HG03520 (cell line): ENCODE measurements around the gene ERBB4.

Source experiments
- ATAC-seq: cut with Tn5 transposase; IDR thresholded peaks from one replicate; pipeline ENCODE4 v1.9.1; 2021; ENCODE audit warnings: mild to moderate bottlenecking, moderate library complexity; ENCODE audit not compliant: unreplicated experiment

ERBB4 gene

DNA sequence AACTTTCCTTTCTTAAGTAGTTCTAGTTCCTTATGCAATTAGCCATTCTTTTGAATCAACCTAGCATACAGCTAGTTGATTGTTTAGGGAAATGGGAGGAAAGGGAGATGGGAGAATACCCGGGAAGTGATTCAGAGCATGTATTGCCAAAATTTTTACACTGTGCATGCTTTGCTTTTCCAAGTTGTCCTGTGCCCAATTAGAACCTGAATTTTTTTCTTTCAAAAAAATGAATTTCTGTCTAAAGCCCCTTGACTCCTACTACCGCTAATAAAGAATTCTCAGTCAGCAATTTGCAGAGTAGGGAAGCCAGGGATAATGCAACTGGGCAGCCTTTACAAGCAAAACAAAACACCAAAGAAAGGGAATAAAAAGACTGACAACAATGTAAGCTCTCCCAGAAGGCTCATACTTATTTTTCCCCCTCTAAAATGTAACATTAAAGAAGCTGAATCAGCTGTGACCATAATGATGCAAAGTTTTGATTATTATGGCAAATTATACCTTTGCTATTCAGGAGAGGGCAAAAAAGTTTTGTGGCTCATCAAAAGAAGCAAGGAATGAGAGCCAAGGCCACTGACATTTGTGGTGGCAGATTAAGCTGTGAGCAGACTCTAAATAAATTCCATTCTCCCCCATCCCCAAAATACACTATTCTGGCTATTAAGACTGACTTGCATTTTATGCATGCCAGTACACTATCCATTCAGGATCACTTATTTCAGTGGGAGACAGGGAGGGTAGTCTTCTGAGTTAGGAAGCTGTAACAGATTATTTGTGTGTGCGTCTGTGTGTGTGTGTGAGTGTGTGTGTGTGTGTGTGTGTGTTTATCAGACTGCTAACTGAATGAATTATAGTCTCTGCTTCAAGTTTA, 174.3 kb downstream of the ERBB4 start:
- ATAC-seq: no peak

DNA sequence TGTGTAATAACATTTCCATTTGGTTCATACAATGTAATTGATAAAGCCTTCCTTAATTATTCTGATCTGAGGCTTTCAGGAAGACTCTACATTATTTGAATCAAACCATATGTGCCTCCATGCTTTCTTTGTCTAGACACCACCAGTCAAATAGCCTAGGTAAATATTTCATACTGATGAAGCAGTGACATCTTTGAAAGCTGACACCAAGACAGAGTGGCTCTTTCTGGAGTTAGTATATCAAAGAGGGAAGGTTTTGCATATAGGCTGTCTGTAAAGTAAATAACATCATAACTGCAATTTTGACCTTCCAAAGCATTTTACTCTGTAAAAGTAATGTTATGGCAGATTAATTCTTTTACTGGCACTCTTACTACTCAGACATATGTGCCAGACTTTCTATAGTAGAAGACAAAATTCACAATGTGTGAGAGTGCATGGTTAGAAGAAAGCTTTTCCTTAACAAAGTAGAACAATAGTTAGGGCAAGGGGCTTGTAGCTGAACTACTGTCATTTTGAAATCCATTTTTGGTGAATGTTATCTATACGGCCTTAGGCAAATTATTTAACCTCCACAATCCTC, 177.3 kb downstream of the ERBB4 start:
- no peak for ATAC-seq

DNA sequence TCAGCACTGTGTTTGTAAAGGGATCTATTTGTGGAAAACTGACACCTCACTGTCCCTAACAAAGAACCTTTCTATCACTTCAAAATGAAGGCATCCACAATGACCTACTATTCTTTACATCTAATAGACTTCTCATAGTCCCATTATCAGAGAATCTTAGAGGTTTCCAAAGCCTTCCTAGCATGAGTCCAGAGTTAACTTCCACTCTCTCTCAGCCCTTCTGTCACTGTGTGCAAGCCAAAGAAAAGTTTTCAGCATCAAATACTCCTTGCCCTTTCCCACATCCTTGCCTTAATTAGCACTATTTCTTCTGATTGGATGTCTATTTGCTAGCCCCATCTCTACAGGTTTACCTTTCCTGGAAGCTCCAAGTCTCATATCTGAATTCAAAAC, 178.5 kb downstream of the ERBB4 start:
- no peak for ATAC-seq

DNA sequence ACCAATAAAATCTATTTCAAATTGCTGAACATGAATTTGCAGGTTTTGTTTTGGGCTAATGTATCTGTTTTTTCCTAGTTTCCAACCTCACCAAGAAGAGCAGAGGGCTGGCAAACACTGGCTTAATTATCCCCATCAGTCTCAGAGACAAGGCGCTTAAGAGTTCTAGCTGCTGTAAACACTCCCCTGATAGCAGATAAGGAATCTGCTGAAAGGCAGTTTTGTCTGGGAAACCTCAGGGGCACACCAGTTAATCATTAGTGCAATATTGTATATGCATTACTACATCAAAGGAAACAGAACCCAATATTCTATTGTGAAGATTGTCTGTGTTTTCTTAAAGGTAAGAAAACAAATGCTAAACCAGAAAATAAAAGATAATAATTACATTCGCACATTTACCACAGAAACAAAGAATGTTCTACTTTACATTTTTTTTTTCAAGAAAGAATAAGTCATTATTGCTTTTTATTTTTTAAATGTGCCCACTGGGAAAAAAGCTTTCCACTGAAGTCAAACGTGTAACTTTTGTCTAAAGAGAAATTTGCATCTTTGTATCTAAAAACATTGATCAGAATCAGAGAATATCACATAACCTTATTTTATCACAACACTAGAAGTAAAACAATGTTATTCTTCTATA, 179.1 kb downstream of the ERBB4 start:
- no peak for ATAC-seq

DNA sequence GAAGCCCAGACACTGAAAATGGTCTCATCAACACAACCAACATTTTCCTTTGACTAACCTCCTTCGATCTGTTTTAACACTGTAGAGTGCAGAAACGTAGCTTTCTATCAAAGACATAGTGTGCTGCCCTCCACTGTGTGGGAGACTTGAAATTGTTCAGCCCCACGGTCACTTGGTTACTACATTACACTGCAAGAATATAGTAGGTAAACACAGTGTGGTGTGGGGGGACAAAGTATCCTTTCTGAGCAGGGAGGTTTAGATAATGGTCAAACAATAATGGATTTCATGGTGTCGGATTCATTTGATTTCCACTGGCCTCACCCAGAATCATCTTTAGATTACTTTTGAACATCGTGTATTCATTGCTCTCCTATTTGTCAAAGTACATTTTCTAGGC, 181.0 kb downstream of the ERBB4 start:
- no peak for ATAC-seq

DNA sequence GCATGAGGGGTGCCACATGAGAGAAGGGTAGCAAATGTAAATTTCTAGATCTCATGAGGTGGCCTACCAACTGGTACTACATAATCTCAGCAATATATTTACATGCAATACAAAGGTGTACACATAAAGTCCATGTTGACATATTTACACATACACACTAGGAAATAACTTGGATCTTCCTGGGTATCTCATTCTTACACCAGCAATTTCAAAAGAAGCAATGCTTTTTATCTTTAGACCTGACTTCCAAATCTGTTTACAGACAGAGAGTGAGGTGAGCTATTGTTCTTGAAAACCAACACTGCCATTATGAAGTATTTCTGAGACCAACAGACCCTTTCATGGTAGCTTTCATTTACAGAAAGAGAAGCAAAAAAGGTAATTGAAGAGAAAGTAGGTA, 184.2 kb downstream of the ERBB4 start:
- ATAC-seq: no peak

DNA sequence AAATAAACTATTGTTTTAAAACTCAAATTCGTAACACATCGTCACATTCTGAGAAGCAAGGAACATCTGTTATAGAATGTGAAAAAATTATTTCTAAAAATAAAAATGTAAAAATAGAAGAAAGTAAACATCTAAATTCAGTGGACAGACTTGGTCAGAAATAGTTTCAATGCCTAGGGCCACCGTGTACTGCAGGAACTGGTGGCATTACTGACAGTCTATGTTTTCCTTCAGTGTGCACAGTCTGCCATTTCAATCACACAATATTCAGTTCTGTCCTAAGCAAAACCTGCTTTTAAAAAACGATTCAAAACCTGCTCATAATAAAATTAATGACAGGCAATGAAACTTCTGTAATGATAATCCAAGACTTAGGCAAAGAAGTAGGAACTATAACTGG, 190.1 kb downstream of the ERBB4 start:
- ATAC-seq: no peak

DNA sequence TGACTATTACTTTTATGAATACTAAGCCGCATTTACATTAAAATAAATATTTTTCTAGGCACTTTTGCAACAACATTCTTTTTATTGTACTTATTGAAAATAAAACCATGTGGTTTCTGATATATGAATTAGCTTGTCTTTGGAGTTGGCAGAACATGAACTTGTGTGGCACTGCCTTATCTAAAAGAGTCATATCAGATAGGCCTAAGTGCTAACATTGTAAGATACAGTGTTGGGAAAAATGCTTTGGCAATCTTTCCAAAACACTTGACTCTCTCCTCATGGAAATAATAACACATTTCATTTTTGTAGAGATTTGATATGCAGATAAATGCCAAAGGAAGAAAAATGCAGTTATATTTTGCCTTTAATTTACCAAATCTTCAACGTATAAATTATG, 191.7 kb downstream of the ERBB4 start:
- ATAC-seq: no peak

DNA sequence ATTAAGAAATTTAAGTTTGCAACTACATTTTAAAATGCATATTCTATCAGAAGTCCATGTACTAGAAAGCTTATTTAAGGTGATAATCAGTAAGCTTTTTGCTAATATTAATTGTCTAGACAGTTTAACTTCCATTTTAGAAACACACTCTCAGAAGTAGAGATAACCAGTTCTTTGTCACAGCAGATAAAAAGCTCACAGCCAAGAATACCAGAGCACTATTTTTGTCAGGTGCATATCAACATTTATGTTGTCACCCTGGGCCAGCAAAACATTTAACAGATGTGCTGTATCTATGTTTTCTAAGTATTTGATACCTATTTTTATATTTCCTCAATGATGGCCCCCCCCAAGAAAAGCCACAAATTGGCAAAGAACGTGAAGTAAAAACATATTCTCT, 192.6 kb downstream of the ERBB4 start:
- ATAC-seq: no peak

DNA sequence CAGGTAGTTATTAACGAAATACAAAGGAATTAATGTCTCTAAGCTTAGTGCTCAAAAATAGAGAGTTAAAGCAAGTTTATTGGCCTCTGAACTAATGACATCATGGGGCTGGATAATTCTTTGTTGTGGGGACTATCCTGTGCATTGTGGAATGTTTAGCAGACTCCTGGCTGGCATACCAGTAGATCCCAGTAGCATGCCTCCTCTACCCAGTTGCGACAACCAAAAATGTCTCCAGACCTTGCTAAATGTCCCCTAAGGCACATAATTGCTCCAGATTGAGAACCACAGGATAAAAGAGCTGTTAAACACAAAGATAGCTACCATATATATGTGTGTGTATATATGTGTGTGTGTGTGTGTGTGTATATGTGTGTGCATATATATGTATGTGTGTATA, 194.5 kb downstream of the ERBB4 start:
- ATAC-seq: no peak

DNA sequence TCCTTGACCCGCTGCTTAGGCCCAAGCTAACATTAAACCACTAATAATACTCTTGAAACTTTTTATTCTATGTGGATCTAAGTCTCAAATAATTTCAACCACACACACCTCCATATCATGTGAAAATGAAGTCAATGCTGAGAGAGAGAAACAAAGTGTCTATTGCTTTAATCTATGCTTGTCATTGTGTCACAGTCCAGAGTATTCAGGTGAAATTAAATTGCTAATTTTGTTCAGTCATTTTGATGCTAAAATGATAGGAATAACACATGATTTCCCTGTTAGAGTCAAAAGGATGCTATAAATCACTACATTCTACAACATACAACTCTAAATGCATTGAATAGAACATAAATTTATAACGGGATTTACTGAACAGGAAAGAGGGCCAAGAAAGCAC, 195.4 kb downstream of the ERBB4 start:
- no peak for ATAC-seq

DNA sequence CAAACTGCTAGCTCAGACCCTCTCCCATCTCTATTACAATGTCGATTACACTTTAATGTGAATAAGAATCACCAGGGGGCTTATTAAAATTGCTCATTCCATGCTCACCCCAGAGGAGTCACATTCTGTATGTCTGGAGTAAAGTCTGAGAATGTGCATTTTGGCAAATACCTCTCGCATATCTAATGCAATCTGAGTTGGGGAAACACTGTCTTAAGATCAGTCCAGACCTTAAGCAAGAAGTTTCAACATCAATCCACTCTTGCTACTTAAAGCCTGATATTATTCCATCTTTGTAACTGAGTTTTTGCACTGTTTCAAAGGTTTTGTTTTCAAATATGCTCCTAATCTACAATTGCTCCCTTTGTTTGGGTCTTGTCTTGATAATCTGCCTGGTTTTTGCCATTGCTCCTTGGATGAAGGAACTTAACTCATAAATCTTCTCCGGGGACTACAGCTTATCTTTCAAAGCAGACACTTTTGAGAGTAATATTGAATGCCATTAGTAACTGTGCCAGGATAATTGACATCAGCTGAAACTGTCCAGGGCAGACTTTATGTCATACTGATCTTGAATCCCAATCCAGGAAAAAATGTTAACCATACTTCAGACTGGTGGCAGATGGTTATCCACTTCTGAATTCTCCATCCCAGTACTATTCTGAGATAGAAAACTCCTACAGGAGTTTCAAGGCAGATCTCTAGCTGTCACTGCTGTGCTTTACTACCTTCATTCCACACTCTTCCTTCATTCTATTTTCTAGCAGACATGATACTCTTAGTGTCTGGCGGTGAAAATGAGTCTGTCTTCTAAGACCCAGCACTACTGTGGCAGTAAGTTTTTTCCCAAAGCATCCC, 200.9 kb downstream of the ERBB4 start:
- ATAC-seq: no peak

DNA sequence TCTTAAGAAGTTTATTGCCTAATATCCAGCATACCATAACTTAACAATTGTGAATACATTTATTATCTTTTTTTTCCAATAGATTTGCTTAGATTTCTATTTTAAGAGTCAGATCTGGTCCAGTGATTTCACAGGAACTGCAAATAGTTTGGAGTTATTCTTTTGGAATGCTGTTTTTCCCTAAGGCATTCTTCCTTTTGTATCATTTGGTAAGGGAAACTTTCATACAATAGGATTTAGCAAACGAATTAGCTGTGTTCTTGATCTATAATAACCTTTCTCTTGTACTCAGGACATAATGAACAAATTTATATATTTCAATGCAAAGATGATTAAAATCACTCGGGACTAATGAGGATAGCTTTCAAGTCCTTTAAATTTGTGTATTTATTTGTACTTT, 201.6 kb downstream of the ERBB4 start:
- no peak for ATAC-seq

DNA sequence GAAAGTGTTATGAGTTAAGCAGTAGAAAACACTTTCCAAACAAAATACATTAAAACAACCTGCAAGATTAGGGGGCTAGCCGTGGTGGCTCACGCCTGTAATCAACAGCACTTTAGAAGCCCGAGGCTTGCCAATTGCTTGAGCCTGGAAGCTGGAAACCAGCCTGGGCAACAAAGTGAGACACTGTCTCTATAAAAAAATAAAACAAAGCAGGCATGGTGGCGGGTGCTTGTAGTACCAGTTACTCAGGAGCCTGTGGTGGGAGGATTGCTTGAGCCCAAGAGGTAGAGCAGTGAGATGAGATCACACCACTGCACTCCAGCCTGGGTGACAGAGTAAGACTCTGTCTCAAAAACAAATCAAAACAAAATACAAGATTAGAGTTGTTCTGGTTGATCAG, 208.3 kb downstream of the ERBB4 start:
- no peak for ATAC-seq

DNA sequence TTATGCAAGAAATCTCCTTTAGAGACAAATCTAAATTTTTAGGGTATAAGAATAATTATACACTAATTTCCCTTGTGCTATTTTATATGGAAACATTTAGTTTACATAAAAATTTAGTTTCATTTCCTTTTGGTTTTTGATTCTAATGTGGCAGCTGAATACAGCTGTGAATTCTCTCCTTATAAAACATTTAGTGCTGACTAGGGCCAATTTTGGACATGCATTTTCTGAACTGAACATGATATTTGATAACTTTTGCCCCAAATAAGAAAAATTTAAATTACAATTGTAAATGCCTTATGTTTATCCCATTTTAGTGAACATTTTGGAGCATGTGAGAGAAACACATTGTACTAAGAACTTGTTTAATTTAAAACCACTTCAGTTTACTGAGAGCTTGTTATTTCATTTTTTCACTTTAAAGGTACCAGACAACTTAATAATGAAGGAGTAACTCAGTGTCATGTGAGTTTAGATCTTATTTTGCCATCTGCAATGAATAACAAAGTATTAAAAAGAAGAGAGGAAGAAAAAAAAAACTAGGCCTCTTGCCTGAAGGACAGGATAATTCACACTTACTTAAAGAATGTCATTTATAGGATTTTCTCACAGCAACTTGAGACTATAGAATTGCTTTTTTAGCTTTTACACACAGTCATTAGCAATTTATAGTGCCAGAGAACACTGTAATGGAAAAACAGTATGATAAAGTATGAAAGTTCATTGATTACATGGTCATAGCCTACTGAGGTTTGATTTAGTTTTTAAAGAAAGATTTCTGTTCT, 209.7 kb downstream of the ERBB4 start:
- no peak for ATAC-seq

DNA sequence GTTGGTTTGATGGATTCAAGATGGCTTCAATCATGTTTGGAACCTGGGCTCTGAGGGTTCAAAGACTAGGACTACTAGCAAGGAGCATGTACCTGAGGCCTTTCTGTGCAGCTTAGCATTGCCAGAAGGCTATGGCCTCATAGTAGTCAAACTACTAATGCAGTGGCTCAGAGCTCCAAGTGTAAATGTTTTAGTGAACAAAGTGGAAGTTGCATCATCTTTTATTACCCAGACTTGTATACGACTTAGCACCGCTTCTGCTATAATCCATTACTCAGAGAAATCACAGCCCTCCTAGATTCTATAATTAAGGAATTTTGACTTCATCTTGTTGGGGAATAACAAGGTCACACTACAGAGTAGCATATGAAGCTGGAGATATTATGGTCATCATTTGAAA, 210.5 kb downstream of the ERBB4 start:
- ATAC-seq: no peak

DNA sequence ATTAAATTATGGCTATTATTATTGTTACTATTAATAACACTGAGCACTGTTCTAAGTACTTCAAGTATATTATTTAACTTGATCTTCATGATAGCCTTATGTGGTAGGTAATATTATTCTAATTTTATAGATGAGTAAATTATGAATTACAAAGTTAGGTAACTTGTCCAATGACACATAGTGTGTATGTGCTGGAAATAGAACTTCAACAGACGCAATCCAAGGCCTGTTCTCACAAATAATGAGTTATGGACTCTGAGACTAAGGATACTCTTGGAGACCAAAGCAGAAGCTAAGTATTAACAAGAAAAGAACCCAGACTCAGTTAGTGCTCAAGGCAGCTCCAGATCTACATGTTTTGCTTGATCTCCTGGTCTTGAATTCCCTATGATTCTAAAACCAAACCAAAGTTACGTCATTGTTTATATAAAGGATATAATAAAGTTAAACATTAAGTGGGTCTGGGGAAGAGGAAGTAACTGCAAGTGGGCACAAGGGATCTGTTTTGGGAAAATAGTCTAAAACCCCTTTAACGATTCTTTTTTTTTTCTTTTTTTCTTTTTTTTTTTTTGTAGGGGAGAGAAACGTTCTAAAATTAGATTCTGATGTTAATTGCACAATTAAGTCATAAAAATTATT, 211.3 kb downstream of the ERBB4 start:
- ATAC-seq: no peak

DNA sequence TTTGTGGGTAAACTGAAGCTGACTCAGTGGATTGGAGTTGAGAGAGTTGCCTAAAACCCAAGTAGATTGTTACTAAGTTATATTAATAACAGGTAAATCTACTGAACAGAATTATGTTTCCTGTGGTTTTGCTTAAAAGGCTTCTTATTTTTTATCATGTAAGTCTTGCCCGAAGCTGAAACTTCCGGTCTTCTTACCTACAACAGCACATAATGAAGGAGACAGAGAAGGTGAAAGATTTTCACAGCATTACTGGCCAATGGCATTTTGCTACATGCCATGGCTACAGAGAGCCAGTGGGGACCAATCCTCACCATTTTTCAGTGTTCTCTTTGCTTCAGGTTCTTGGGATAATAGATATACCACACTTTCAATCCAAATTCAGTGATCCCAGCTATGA, 220.0 kb downstream of the ERBB4 start:
- ATAC-seq: no peak

DNA sequence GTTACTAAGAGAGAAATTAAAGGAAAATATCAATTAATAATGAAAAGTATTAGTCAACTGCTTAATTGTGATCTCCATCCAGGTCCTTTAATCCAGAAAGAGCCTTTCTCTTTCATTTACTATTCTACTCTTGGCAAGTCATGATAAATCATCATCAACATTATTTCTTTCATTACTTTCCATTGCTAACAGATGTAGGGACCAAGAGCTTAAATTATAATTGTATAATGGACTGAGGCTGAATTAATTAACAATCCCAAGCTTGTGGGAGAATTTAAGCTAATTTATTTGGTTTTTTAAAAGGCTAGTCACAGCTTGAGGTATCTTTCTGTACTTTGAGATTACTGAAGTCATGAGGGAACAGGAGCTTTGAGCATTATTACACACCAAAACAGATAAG, 223.9 kb downstream of the ERBB4 start:
- no peak for ATAC-seq

DNA sequence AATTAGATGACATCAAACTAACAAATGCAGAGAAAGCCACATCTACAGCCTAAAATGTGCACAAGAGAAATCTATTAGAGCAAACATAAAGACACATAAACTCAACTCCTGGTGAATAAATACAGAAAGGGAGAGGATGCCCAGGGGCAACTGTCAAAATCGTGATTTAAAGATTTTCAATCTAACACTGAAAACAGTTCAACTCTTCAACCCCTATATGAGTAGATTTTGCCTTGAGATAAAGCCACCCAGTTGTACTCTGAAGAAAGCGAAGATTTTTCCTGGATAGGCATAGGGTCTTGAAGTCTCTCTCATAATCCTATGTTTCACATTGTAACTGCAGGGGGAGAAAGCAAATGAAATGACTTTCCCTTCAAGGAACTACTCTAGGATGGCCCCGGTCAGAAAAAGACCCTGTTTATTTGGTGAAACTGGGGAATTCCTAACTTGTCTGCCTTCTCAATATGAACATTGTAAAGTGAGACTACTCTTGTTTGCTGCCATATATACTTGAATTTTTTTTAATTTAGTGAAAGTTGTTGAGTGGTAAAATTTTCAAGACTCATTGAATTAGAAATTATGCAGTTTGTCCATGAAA, 226.7 kb downstream of the ERBB4 start:
- no peak for ATAC-seq
